Measurements from ENCODE around the gene STX3.
"Not testable (repeated sequence)": the region's sequence is repeated elsewhere in the genome, so short reads cannot be mapped to it uniquely, and the experiment has no call there.

STX3 gene

GRCh38 chr11:59815754-59816153 is 60.6 kb downstream of the STX3 start:
- H3K4me1 ChIP-seq (ENCODE audit: control insufficient read depth, low read length), result peaks cover 75% of the 10 kb centered on the region
- H3K27ac ChIP-seq (ENCODE audit: low read depth, low read length), result peak overlapping the region; percentile 48; the same call in 1 of the 2 replicates
- H3K79me2 ChIP-seq (ENCODE audit: control insufficient read depth, low read length), result no peaks in the 10 kb centered on the region
- no peaks in the 10 kb centered on the region for H3K36me3 ChIP-seq (ENCODE audit: control insufficient read depth, low read length)
- peak overlapping the region; percentile 61; the same call in 1 of the 2 replicates for H3K4me2 ChIP-seq (ENCODE audit: low read length)
- no peaks in the 10 kb centered on the region for H4K20me1 ChIP-seq (ENCODE audit: control insufficient read depth, insufficient read depth, low read depth, low read length)
- no peaks in the 10 kb centered on the region; the same call in 1 of the 2 replicates for H3F3A ChIP-seq (ENCODE audit: control insufficient read depth, insufficient read depth)
- no peaks in the 10 kb centered on the region for H3K9me3 ChIP-seq (ENCODE audit: control insufficient read depth, insufficient read depth, low read length)
- no peak for TF ChIP-seq EZH2phosphoT487 (IDR thresholded peaks at IDR 0.05; ENCODE audit: borderline replicate concordance, low read length)
- no peak for TF ChIP-seq CTCF (IDR thresholded peaks at IDR 0.05; ENCODE audit: low read depth, low read length, poor library complexity, severe bottlenecking)
- no peak overlapping the region for H3K4me3 ChIP-seq (ENCODE audit: low read length)
- H3K9me2 ChIP-seq (replicated peaks; ENCODE audit: control insufficient read depth, low read length), result no peaks in the 10 kb centered on the region
- H3K27me3 ChIP-seq (ENCODE audit: control insufficient read depth, low read length), result no peaks in the 10 kb centered on the region

GRCh38 chr11:59816434-59816833 is 61.3 kb downstream of the STX3 start:
- H3K36me3 ChIP-seq (ENCODE audit: control insufficient read depth, low read length); H3K27me3 ChIP-seq (ENCODE audit: control insufficient read depth, low read length); H4K20me1 ChIP-seq (ENCODE audit: control insufficient read depth, insufficient read depth, low read depth, low read length); H3K9me2 ChIP-seq (replicated peaks; ENCODE audit: control insufficient read depth, low read length); H3F3A ChIP-seq (ENCODE audit: control insufficient read depth, insufficient read depth); H3K9me3 ChIP-seq (ENCODE audit: control insufficient read depth, insufficient read depth, low read length); H3K79me2 ChIP-seq (ENCODE audit: control insufficient read depth, low read length): not testable (repeated sequence)
- peak overlapping the region; percentile 61 for H3K4me2 ChIP-seq (ENCODE audit: low read length)
- peaks cover 68% of the 10 kb centered on the region for H3K4me1 ChIP-seq (ENCODE audit: control insufficient read depth, low read length)
- H3K27ac ChIP-seq (ENCODE audit: low read depth, low read length), result peak overlapping the region; percentile 48
- H3K4me3 ChIP-seq (ENCODE audit: low read length), result peak overlapping the region; percentile 48

GRCh38 chr11:59818572-59818971 is 63.4 kb downstream of the STX3 start:
- H3K27ac ChIP-seq (ENCODE audit: low read depth, low read length), result peak overlapping the region; percentile 48
- no peak for TF ChIP-seq EZH2phosphoT487 (IDR thresholded peaks at IDR 0.05; ENCODE audit: borderline replicate concordance, low read length)
- no peak for TF ChIP-seq CTCF (IDR thresholded peaks at IDR 0.05; ENCODE audit: low read depth, low read length, poor library complexity, severe bottlenecking)
- peaks cover 5% of the 10 kb centered on the region for H3F3A ChIP-seq (ENCODE audit: control insufficient read depth, insufficient read depth)
- H3K4me3 ChIP-seq (ENCODE audit: low read length), result peak overlapping the region; percentile 27
- no peaks in the 10 kb centered on the region for H3K79me2 ChIP-seq (ENCODE audit: control insufficient read depth, low read length)
- peaks cover 79% of the 10 kb centered on the region for H3K4me1 ChIP-seq (ENCODE audit: control insufficient read depth, low read length)
- H3K9me2 ChIP-seq (replicated peaks; ENCODE audit: control insufficient read depth, low read length), result no peaks in the 10 kb centered on the region
- H4K20me1 ChIP-seq (ENCODE audit: control insufficient read depth, insufficient read depth, low read depth, low read length), result no peaks in the 10 kb centered on the region
- no peaks in the 10 kb centered on the region for H3K27me3 ChIP-seq (ENCODE audit: control insufficient read depth, low read length)
- no peaks in the 10 kb centered on the region for H3K36me3 ChIP-seq (ENCODE audit: control insufficient read depth, low read length)
- peak overlapping the region; percentile 52 for H3K4me2 ChIP-seq (ENCODE audit: low read length)
- H3K9me3 ChIP-seq (ENCODE audit: control insufficient read depth, insufficient read depth, low read length), result no peaks in the 10 kb centered on the region

GRCh38 chr11:59822989-59823566 is 67.9 kb downstream of the STX3 start:
- Histone ChIP-seq H3K4me3 (ENCODE audit: low read length) (no peak overlapping the region), H3K36me3 (ENCODE audit: control insufficient read depth, low read length) (no peaks in the 10 kb centered on the region), H3K9me2 (replicated peaks; ENCODE audit: control insufficient read depth, low read length) (no peaks in the 10 kb centered on the region), H4K20me1 (ENCODE audit: control insufficient read depth, insufficient read depth, low read depth, low read length) (no peaks in the 10 kb centered on the region), H3K4me1 (ENCODE audit: control insufficient read depth, low read length) (peaks cover 38% of the 10 kb centered on the region), H3F3A (ENCODE audit: control insufficient read depth, insufficient read depth) (peaks cover 7% of the 10 kb centered on the region), H3K27me3 (ENCODE audit: control insufficient read depth, low read length) (no peaks in the 10 kb centered on the region), H3K27ac (ENCODE audit: low read depth, low read length) (no peak overlapping the region), H3K9me3 (ENCODE audit: control insufficient read depth, insufficient read depth, low read length) (no peaks in the 10 kb centered on the region), H3K79me2 (ENCODE audit: control insufficient read depth, low read length) (no peaks in the 10 kb centered on the region), H3K4me2 (ENCODE audit: low read length) (peak overlapping the region; percentile 35; the same call in 1 of the 2 replicates)
- TF ChIP-seq CTCF (IDR thresholded peaks at IDR 0.05; ENCODE audit: low read depth, low read length, poor library complexity, severe bottlenecking) (peak; percentile 66), EZH2phosphoT487 (IDR thresholded peaks at IDR 0.05; ENCODE audit: borderline replicate concordance, low read length) (no peak)
